ENCODE data around the gene IL1F10.

GRCh38 chr2:113091231-113091896, 23.6 kb downstream of the IL1F10 start:
- TF ChIP-seq EP300 (conservative IDR thresholded peaks at IDR 0.05; ENCODE audit: poor library complexity, severe bottlenecking) (no peak), EZH2 (IDR thresholded peaks at IDR 0.05; ENCODE audit: borderline replicate concordance, insufficient read depth, low read length, poor library complexity, severe bottlenecking) (no peak), POLR2AphosphoS5 (IDR thresholded peaks at IDR 0.05) (no peak), MXI1 (conservative IDR thresholded peaks at IDR 0.05; ENCODE audit: poor library complexity, severe bottlenecking) (no peak)
- TF ChIP-seq, protein P1, sequence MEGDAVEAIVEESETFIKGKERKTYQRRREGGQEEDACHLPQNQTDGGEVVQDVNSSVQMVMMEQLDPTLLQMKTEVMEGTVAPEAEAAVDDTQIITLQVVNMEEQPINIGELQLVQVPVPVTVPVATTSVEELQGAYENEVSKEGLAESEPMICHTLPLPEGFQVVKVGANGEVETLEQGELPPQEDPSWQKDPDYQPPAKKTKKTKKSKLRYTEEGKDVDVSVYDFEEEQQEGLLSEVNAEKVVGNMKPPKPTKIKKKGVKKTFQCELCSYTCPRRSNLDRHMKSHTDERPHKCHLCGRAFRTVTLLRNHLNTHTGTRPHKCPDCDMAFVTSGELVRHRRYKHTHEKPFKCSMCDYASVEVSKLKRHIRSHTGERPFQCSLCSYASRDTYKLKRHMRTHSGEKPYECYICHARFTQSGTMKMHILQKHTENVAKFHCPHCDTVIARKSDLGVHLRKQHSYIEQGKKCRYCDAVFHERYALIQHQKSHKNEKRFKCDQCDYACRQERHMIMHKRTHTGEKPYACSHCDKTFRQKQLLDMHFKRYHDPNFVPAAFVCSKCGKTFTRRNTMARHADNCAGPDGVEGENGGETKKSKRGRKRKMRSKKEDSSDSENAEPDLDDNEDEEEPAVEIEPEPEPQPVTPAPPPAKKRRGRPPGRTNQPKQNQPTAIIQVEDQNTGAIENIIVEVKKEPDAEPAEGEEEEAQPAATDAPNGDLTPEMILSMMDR (IDR thresholded peaks at IDR 0.05; ENCODE audit: poor library complexity, severe bottlenecking), result no peak
